Breast epithelium (tissue), 4 donors: ENCODE measurements around the gene SF1. TPM values are rescaled to one million over a fixed set of nuclear protein-coding genes. Genes with fewer than 3 reads are reported as not detected.

Experiments
- DNase-seq, 2 donors: peaks; one replicate each; pipeline ENCODE4 v3.0.0-alpha.2; 2019; ENCODE audit warnings: low spot score in 2 of 2
- H3K27ac ChIP-seq, 2 donors: fragments of 200-600 bp; sonication (generic) in 1 of 2; one replicate each; pipeline ENCODE4 v1.5.1; 2016 to 2019; ENCODE audit warnings: mild to moderate bottlenecking in 1 of 2
- H3K27me3 ChIP-seq, 2 donors: fragments of 200-600 bp; sonication (generic) in 1 of 2; one replicate each; pipeline versions ENCODE4 v1.5.1 to v1.6.0; 2017 to 2019; ENCODE audit warnings: control low read depth in 1 of 2, mild to moderate bottlenecking in 1 of 2
- H3K36me3 ChIP-seq: fragments of 200-600 bp; one replicate; pipeline ENCODE4 v1.5.1; 2019
- H3K4me1 ChIP-seq, 2 donors: fragments of 200-600 bp; sonication (generic); one replicate each; pipeline ENCODE4 v1.5.1; 2016 to 2019; ENCODE audit warnings: control low read depth in 1 of 2
- H3K4me3 ChIP-seq, 3 donors: fragments of 200-600 bp; sonication (generic); 1 replicate in 2 of 3; 2 replicates in 1 of 3; pipeline ENCODE4 v1.5.1; 2016 to 2019; ENCODE audit warnings: mild to moderate bottlenecking in 3 of 3, moderate library complexity in 2 of 3
- H3K9me3 ChIP-seq, 2 donors: fragments of 200-600 bp; sonication (generic) in 1 of 2; one replicate each; pipeline ENCODE4 v1.5.1; 2016 to 2019; ENCODE audit warnings: control low read depth in 1 of 2
- CTCF ChIP-seq, 3 donors: fragments of 450-650 bp; IDR thresholded peaks; one replicate each; pipeline ENCODE4 v1.5.1; 2016 to 2017; ENCODE audit warnings: antibody characterized with exemption in 3 of 3, mild to moderate bottlenecking in 3 of 3, moderate library complexity in 3 of 3
- POLR2A ChIP-seq: fragments of 450-650 bp; IDR thresholded peaks from one replicate; pipeline ENCODE4 v1.6.1; 2016; ENCODE audit warnings: antibody characterized with exemption, mild to moderate bottlenecking, moderate library complexity
- POLR2AphosphoS5 ChIP-seq, 3 donors: sonication (generic); formaldehyde crosslinking; IDR thresholded peaks; one replicate each; pipeline ENCODE4 v1.6.1; 2017; ENCODE audit warnings: antibody characterized with exemption in 3 of 3
- intact Hi-C: fragments of 100-400 bp; cut with DNase I; formaldehyde crosslinking; loops from one replicate; pipeline ENCODE4 v1.15.1; 2023; ENCODE audit warnings: low total_unique reads
- total RNA-seq, 3 donors: library from RNA; depleted of rRNA; stranded (reverse); fragments of >200 nt; gene quantifications; one replicate each; pipeline ENCODE4 v1.1.0, GENCODE V29; 2016

Gene SF1
- total RNA-seq, 3 donors from 2014 or later: 264 to 293 (median 277) TPM

- H3K4me1 ChIP-seq: peaks cover 0 to 4% of the 10 kb centered on the region in 2 donors
- intact Hi-C loops: no loop called here
- no peak for TF ChIP-seq POLR2AphosphoS5 (IDR thresholded peaks at IDR 0.05)
- TF ChIP-seq CTCF (IDR thresholded peaks at IDR 0.05): no peak
- TF ChIP-seq POLR2A: no peak
- no peaks in the 10 kb centered on the region for H3K27me3 ChIP-seq
- no peak overlapping the region for H3K27ac ChIP-seq
- no peaks in the 10 kb centered on the region for H3K9me3 ChIP-seq
- H3K4me3 ChIP-seq: no peak overlapping the region
- peak in 1 of 2 donors; percentile 47 for DNase-seq
- no peaks in the 10 kb centered on the region for H3K36me3 ChIP-seq
Observed at GRCh38 chr11:64757549-64758329, 20.6 kb downstream of the SF1 start.

GRCh38 chr11:64755681-64756361, 22.5 kb downstream of the SF1 start:
- Histone ChIP-seq H3K27ac (no peak overlapping the region), H3K4me3 (no peak overlapping the region), H3K36me3 (no peaks in the 10 kb centered on the region), H3K4me1 (peaks cover 0 to 4% of the 10 kb centered on the region in 2 donors), H3K9me3 (no peaks in the 10 kb centered on the region), H3K27me3 (no peaks in the 10 kb centered on the region)
- DNase-seq: peak in 1 of 2 donors; percentile 43
- no peak for TF ChIP-seq POLR2AphosphoS5 (IDR thresholded peaks at IDR 0.05)
- no peak for TF ChIP-seq POLR2A
- TF ChIP-seq CTCF (IDR thresholded peaks at IDR 0.05): no peak
- intact Hi-C loops: no loop called here

- TF ChIP-seq POLR2AphosphoS5 (IDR thresholded peaks at IDR 0.05) (no peak), CTCF (IDR thresholded peaks at IDR 0.05) (no peak), POLR2A (no peak)
- Histone ChIP-seq H3K9me3 (no peaks in the 10 kb centered on the region), H3K27ac (no peak overlapping the region), H3K4me3 (no peak overlapping the region), H3K36me3 (no peaks in the 10 kb centered on the region), H3K27me3 (no peaks in the 10 kb centered on the region), H3K4me1 (peaks cover 0 to 2% of the 10 kb centered on the region in 2 donors)
- intact Hi-C loops: no loop called here
- peak in 1 of 2 donors; percentile 49 for DNase-seq
Observed at GRCh38 chr11:64754919-64755662, 23.3 kb downstream of the SF1 start.

- no peak for DNase-seq
- intact Hi-C loops: no loop called here
- H3K36me3 ChIP-seq: no peaks in the 10 kb centered on the region
Observed at GRCh38 chr11:64754124-64754918, 24.0 kb downstream of the SF1 start.

More at GRCh38 chr11:64754124-64754918, 24.0 kb downstream of the SF1 start:
- no peak overlapping the region for H3K27ac ChIP-seq
- no peaks in the 10 kb centered on the region for H3K9me3 ChIP-seq
- TF ChIP-seq CTCF (IDR thresholded peaks at IDR 0.05) (no peak), POLR2AphosphoS5 (IDR thresholded peaks at IDR 0.05) (no peak), POLR2A (no peak)
- H3K27me3 ChIP-seq: no peaks in the 10 kb centered on the region
- H3K4me3 ChIP-seq: no peak overlapping the region
- H3K4me1 ChIP-seq: no peaks in the 10 kb centered on the region
